Loucy (cell line): ENCODE measurements around the gene SGPP1.
"Not testable (repeated sequence)": the region's sequence is repeated elsewhere in the genome, so short reads cannot be mapped to it uniquely, and the experiment has no call there.

Experiments
- H2AFZ ChIP-seq: fragments of 200-600 bp; sonication (generic); 2 replicates; pipeline ENCODE4 v1.6.0; 2016; ENCODE audit warnings: antibody characterized with exemption, mild to moderate bottlenecking, low read length, moderate library complexity
- H3F3A ChIP-seq: fragments of 200-600 bp; 2 replicates; pipeline ENCODE4 v1.6.0; 2016; ENCODE audit warnings: antibody characterized with exemption, low read depth, mild to moderate bottlenecking
- H3K27me3 ChIP-seq: fragments of 200-600 bp; sonication (generic); 2 replicates; pipeline ENCODE4 v1.6.1; 2014; ENCODE audit warnings: low read length, mild to moderate bottlenecking; ENCODE audit not compliant: insufficient read depth, poor library complexity, severe bottlenecking
- H3K36me3 ChIP-seq: fragments of 200-600 bp; sonication (generic); 2 replicates; pipeline ENCODE4 v1.6.1; 2016; ENCODE audit warnings: low read length; ENCODE audit not compliant: insufficient read depth
- H3K4me1 ChIP-seq: fragments of 200-600 bp; sonication (generic); 2 replicates; pipeline ENCODE4 v1.5.1; 2014; ENCODE audit warnings: low read length, mild to moderate bottlenecking; ENCODE audit not compliant: insufficient read depth, poor library complexity, severe bottlenecking
- H3K4me2 ChIP-seq: fragments of 200-600 bp; sonication (generic); 2 replicates; pipeline ENCODE4 v1.6.0; 2014; ENCODE audit warnings: antibody characterized with exemption, low read length, low read depth, mild to moderate bottlenecking; ENCODE audit not compliant: poor library complexity, severe bottlenecking
- H3K4me3 ChIP-seq: fragments of 200-600 bp; sonication (generic); 2 replicates; pipeline ENCODE4 v1.5.1; 2014; ENCODE audit warnings: low read length, mild to moderate bottlenecking, mixed read lengths; ENCODE audit not compliant: poor library complexity, severe bottlenecking
- H3K79me2 ChIP-seq: fragments of 200-600 bp; sonication (generic); 2 replicates; pipeline ENCODE4 v1.6.1; 2014; ENCODE audit warnings: low read length; ENCODE audit not compliant: insufficient read depth
- H3K9ac ChIP-seq: fragments of 200-600 bp; sonication (generic); 2 replicates; pipeline ENCODE4 v1.6.0; 2014; ENCODE audit warnings: mild to moderate bottlenecking, low read depth, low read length, moderate library complexity; ENCODE audit not compliant: poor library complexity, severe bottlenecking
- H3K9me2 ChIP-seq: fragments of 200-600 bp; sonication (generic); replicated peaks from 2 replicates; pipeline ENCODE4 v1.6.1; 2016; ENCODE audit warnings: low read depth, low read length, mixed read lengths
- H3K9me3 ChIP-seq: fragments of 200-600 bp; sonication (generic); 2 replicates; pipeline ENCODE4 v1.6.1; 2014; ENCODE audit warnings: mild to moderate bottlenecking, antibody characterized with exemption, low read length, low read depth; ENCODE audit not compliant: insufficient read depth
- H4K20me1 ChIP-seq: fragments of 200-600 bp; sonication (generic); 2 replicates; pipeline ENCODE4 v1.6.0; 2014; ENCODE audit warnings: antibody characterized with exemption, low read length, mild to moderate bottlenecking; ENCODE audit not compliant: insufficient read depth, poor library complexity, severe bottlenecking
- EZH2phosphoT487 ChIP-seq: fragments of 200-600 bp; IDR thresholded peaks from 2 replicates; pipeline ENCODE4 v1.6.1; 2018; ENCODE audit warnings: antibody characterized with exemption, mild to moderate bottlenecking, moderate library complexity, borderline replicate concordance
- TF ChIP-seq, protein P1 (sequence below): fragments of 200-600 bp; sonication (generic); conservative IDR thresholded peaks from 2 replicates; pipeline ENCODE4 v1.5.1; 2014; ENCODE audit warnings: mild to moderate bottlenecking, antibody characterized with exemption, low read length

Gene SGPP1

DNA sequence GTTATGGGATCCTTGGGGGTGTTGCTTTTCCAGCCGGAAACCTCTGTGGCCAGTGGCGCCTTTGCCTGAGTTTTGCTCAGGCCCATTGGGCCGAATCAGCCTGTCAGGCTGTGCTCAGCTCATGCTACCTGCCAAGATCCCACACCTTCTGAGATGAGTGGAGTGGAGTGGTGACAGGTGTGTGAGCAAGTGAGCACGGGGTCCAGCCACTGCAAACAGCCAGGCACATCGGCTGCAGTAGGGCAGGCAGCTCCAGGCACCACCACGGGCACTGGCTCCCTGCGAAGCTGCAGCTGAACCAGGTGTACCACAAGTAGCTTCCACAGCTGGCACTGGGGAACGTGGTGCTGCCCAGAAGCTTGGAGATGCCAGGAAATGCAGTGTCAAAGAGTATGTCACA, 65.1 kb downstream of the SGPP1 start:
- Histone ChIP-seq H3K4me2 (no peak overlapping the region), H3F3A (no peaks in the 10 kb centered on the region), H3K4me3 (no peak overlapping the region), H4K20me1 (no peaks in the 10 kb centered on the region), H3K27me3 (no peaks in the 10 kb centered on the region), H3K9me2 (no peaks in the 10 kb centered on the region), H2AFZ (no peak overlapping the region), H3K4me1 (no peaks in the 10 kb centered on the region), H3K9me3 (no peaks in the 10 kb centered on the region), H3K9ac (no peak overlapping the region), H3K79me2 (no peaks in the 10 kb centered on the region), H3K36me3 (no peaks in the 10 kb centered on the region)
- no peak for TF ChIP-seq EZH2phosphoT487
- TF ChIP-seq, protein P1, sequence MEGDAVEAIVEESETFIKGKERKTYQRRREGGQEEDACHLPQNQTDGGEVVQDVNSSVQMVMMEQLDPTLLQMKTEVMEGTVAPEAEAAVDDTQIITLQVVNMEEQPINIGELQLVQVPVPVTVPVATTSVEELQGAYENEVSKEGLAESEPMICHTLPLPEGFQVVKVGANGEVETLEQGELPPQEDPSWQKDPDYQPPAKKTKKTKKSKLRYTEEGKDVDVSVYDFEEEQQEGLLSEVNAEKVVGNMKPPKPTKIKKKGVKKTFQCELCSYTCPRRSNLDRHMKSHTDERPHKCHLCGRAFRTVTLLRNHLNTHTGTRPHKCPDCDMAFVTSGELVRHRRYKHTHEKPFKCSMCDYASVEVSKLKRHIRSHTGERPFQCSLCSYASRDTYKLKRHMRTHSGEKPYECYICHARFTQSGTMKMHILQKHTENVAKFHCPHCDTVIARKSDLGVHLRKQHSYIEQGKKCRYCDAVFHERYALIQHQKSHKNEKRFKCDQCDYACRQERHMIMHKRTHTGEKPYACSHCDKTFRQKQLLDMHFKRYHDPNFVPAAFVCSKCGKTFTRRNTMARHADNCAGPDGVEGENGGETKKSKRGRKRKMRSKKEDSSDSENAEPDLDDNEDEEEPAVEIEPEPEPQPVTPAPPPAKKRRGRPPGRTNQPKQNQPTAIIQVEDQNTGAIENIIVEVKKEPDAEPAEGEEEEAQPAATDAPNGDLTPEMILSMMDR: no peak

DNA sequence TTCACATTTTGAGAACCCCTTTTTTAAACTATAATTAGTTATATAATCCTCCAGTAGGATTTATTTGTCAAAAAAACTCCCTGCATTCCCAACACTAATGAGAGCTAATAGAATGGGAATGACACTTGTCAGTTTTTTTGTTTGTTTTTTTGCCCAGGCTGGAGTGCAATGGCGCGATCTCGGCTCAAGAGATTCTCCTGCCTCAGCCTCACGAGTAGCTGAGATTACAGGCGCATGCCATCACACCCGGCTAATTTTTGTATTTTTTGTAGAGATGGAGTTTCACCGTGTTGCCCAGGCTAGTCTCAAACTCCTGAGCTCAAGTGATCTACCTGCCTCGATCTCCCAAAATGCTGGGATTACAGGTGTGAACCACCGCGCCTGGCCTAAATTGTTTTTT, 66.0 kb downstream of the SGPP1 start:
- H3K4me1 ChIP-seq, H3F3A ChIP-seq, H3K27me3 ChIP-seq, H3K9me2 ChIP-seq, H3K36me3 ChIP-seq, H2AFZ ChIP-seq, H3K4me2 ChIP-seq, H3K9ac ChIP-seq, H4K20me1 ChIP-seq, H3K79me2 ChIP-seq, H3K4me3 ChIP-seq, H3K9me3 ChIP-seq: not testable (repeated sequence)

DNA sequence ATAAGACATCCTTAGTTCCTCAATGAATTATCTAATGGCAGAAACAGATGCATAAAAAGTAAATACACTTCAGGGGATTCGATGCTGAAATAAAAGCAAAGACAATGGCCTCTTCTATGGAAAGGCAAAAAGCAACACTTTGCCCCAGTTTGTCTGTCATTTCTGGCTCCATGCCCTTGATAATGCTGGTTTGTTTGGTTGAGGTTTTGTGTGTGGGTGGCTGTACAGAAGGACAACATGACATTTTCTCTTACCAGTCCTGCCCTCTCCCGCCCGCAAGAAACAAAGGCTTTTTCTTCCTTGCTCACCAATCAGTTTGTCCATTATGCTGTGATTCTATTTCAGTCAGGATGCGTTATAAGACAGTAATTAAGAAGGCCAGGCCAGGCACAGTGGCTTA, 68.1 kb downstream of the SGPP1 start:
- no peaks in the 10 kb centered on the region for H3K36me3 ChIP-seq
- no peaks in the 10 kb centered on the region for H4K20me1 ChIP-seq
- H3K4me2 ChIP-seq: no peak overlapping the region
- no peak overlapping the region for H3K9ac ChIP-seq
- no peaks in the 10 kb centered on the region for H3K9me2 ChIP-seq
- no peak overlapping the region for H3K4me3 ChIP-seq
- no peaks in the 10 kb centered on the region for H3K79me2 ChIP-seq
- H3K4me1 ChIP-seq: no peaks in the 10 kb centered on the region
- TF ChIP-seq, protein P1: no peak
- TF ChIP-seq EZH2phosphoT487: no peak
- H3F3A ChIP-seq: no peaks in the 10 kb centered on the region
- H3K9me3 ChIP-seq: no peaks in the 10 kb centered on the region
- H3K27me3 ChIP-seq: no peaks in the 10 kb centered on the region
- no peak overlapping the region for H2AFZ ChIP-seq

GRCh38 chr14:63656194-63656593, 71.7 kb downstream of the SGPP1 start:
- H4K20me1 ChIP-seq: no peaks in the 10 kb centered on the region
- H3K79me2 ChIP-seq: no peaks in the 10 kb centered on the region
- TF ChIP-seq, protein P1: no peak
- no peak for TF ChIP-seq EZH2phosphoT487

More at GRCh38 chr14:63656194-63656593, 71.7 kb downstream of the SGPP1 start:
- Histone ChIP-seq H3K9me2 (no peaks in the 10 kb centered on the region), H3K4me3 (no peak overlapping the region), H3K9me3 (no peaks in the 10 kb centered on the region), H2AFZ (no peak overlapping the region), H3K36me3 (no peaks in the 10 kb centered on the region), H3F3A (no peaks in the 10 kb centered on the region), H3K9ac (no peak overlapping the region), H3K4me1 (no peaks in the 10 kb centered on the region), H3K27me3 (no peaks in the 10 kb centered on the region), H3K4me2 (no peak overlapping the region)
